IMR-90 (cell line): Measurements from ENCODE around the gene ABR. TPM values are rescaled to one million over a fixed set of nuclear protein-coding genes. Genes with fewer than 3 reads are reported as not detected.

Experiments used
- ATAC-seq: fragments of 200-7000 bp; cut with Tn5 transposase; 2 replicates; pipeline ENCODE4 v1.9.1; 2020; ENCODE audit warnings: low read depth, mild to moderate bottlenecking, moderate library complexity
- BruUV-seq: library from RNA; stranded (reverse); fragments of 400-500 nt; replicated peaks from 2 replicates; lab custom pipeline; 2021; lab: Mats Ljungman, UMichigan
- CTCF ChIA-PET: fragments of 300-600 bp; formaldehyde crosslinking; extraction: SDS; loops from one replicate; lab custom pipeline; 2021; ENCODE audit warnings: antibody characterized with exemption; lab: Yijun Ruan, JAX
- POLR2A ChIA-PET: fragments of 300-600 bp; sonication (Branson Sonifier 250); formaldehyde crosslinking; loops from one replicate; lab custom pipeline; 2022; ENCODE audit warnings: antibody characterized with exemption; ENCODE audit not compliant: unreplicated experiment; lab: Charles Lee
- DNase-seq: peaks from one replicate; pipeline ENCODE4 v3.0.0; 2013
- H2AFZ ChIP-seq: replicated peaks from 2 replicates; pipeline ENCODE3; 2013; ENCODE audit warnings: low read length, mild to moderate bottlenecking; ENCODE audit not compliant: poor library complexity
- H2AK5ac ChIP-seq: 2 replicates; pipeline ENCODE4 v1.6.1; 2013; ENCODE audit warnings: low read depth, low read length, inconsistent platforms
- H2AK9ac ChIP-seq: replicated peaks from 2 replicates; pipeline ENCODE3; 2013; ENCODE audit warnings: mild to moderate bottlenecking, low read depth, low read length, moderate library complexity; ENCODE audit not compliant: poor library complexity
- H2BK120ac ChIP-seq: 2 replicates; pipeline ENCODE4 v1.6.1; 2013; ENCODE audit warnings: low read depth, low read length, inconsistent platforms
- H2BK15ac ChIP-seq: 3 replicates; pipeline ENCODE4 v1.6.1; 2013; ENCODE audit warnings: low read depth, low read length, inconsistent platforms
- H2BK20ac ChIP-seq: 2 replicates; pipeline ENCODE4 v1.6.1; 2013; ENCODE audit warnings: low read depth, mild to moderate bottlenecking, inconsistent platforms, low read length, moderate library complexity
- H2BK5ac ChIP-seq: 2 replicates; pipeline ENCODE4 v1.6.1; 2013; ENCODE audit warnings: mild to moderate bottlenecking, low read depth, low read length, inconsistent platforms; ENCODE audit not compliant: poor library complexity, severe bottlenecking
- H3K14ac ChIP-seq: replicated peaks from 2 replicates; pipeline ENCODE4 v1.6.1; 2013; ENCODE audit warnings: low read depth, low read length, inconsistent platforms
- H3K18ac ChIP-seq: 2 replicates; pipeline ENCODE4 v1.6.1; 2013; ENCODE audit warnings: low read depth, low read length, control low read depth
- H3K23ac ChIP-seq: 2 replicates; pipeline ENCODE4 v1.6.1; 2013; ENCODE audit warnings: low read depth, low read length, inconsistent platforms
- H3K27ac ChIP-seq: 2 replicates; pipeline ENCODE4 v1.5.1; 2013; ENCODE audit warnings: mild to moderate bottlenecking, control low read depth, low read length; ENCODE audit not compliant: insufficient read depth
- H3K27me3 ChIP-seq: 2 replicates; pipeline ENCODE4 v1.6.1; 2013; ENCODE audit warnings: low read length; ENCODE audit not compliant: control insufficient read depth, insufficient read depth
- H3K36me3 ChIP-seq: 2 replicates; pipeline ENCODE4 v1.6.1; 2013; ENCODE audit warnings: low read length, mixed read lengths; ENCODE audit not compliant: control insufficient read depth, insufficient read depth
- H3K4ac ChIP-seq: 2 replicates; pipeline ENCODE4 v1.6.1; 2013; ENCODE audit warnings: low read depth, low read length, inconsistent platforms
- H3K4me1 ChIP-seq: 2 replicates; pipeline ENCODE4 v1.6.1; 2013; ENCODE audit warnings: low read length, mixed read lengths; ENCODE audit not compliant: control insufficient read depth, insufficient read depth
- H3K4me2 ChIP-seq: 2 replicates; pipeline ENCODE4 v1.6.1; 2013; ENCODE audit warnings: low read depth, mild to moderate bottlenecking, control low read depth, low read length, moderate library complexity
- H3K4me3 ChIP-seq: 2 replicates; pipeline ENCODE4 v1.5.1; 2013; ENCODE audit warnings: low read depth, mild to moderate bottlenecking, control low read depth, low read length, moderate library complexity; ENCODE audit not compliant: insufficient read depth
- H3K56ac ChIP-seq: 2 replicates; pipeline ENCODE4 v1.6.1; 2013; ENCODE audit warnings: low read length, inconsistent platforms; ENCODE audit not compliant: insufficient read depth; ENCODE audit errors: extremely low read depth
- H3K79me1 ChIP-seq, 2 experiments: 2 replicates each; pipeline ENCODE4 v1.6.1; 2013; ENCODE audit warnings: low read length in 2 of 2, inconsistent platforms in 1 of 2, low read depth in 1 of 2
- H3K9ac ChIP-seq: 2 replicates; pipeline ENCODE4 v1.6.1; 2013; ENCODE audit warnings: low read depth, low read length, control low read depth
- H3K9me1 ChIP-seq: 2 replicates; pipeline ENCODE4 v1.6.1; 2013; ENCODE audit warnings: low read length, inconsistent platforms; ENCODE audit not compliant: insufficient read depth
- H3K9me3 ChIP-seq: 2 replicates; pipeline ENCODE4 v1.6.1; 2013; ENCODE audit warnings: low read length; ENCODE audit not compliant: control insufficient read depth, insufficient read depth
- H4K20me1 ChIP-seq: 2 replicates; pipeline ENCODE4 v1.6.1; 2013; ENCODE audit warnings: low read length, inconsistent platforms; ENCODE audit not compliant: insufficient read depth
- H4K5ac ChIP-seq: 2 replicates; pipeline ENCODE4 v1.6.1; 2013; ENCODE audit warnings: mild to moderate bottlenecking, low read depth, low read length, control low read depth
- H4K8ac ChIP-seq, 2 experiments: 2 replicates each; pipeline ENCODE4 v1.6.1; 2013; ENCODE audit warnings: low read depth in 2 of 2, low read length in 2 of 2, control low read depth in 1 of 2, inconsistent platforms in 1 of 2
- H4K91ac ChIP-seq: 2 replicates; pipeline ENCODE4 v1.6.1; 2013; ENCODE audit warnings: low read depth, low read length, inconsistent platforms; ENCODE audit not compliant: insufficient read depth
- BHLHE40 ChIP-seq: fragments of 150-350 bp; IDR thresholded peaks from 2 replicates; pipeline ENCODE4 v1.6.1; 2016; ENCODE audit warnings: mild to moderate bottlenecking, low read depth, low read length
- CEBPB ChIP-seq: IDR thresholded peaks from 2 replicates; pipeline ENCODE4 v1.6.1; 2012; ENCODE audit warnings: low read depth, low read length, improper control_type of control experiment
- CHD1 ChIP-seq: IDR thresholded peaks from 2 replicates; pipeline ENCODE4 v1.6.1; 2012; ENCODE audit warnings: low read depth, low read length, improper control_type of control experiment
- CTCF ChIP-seq: conservative IDR thresholded peaks from 2 replicates; pipeline ENCODE4 v1.5.1; 2012; ENCODE audit warnings: mild to moderate bottlenecking, low read depth, low read length, improper control_type of control experiment
- ELK1 ChIP-seq: fragments of 150-350 bp; IDR thresholded peaks from 2 replicates; pipeline ENCODE4 v1.6.1; 2016; ENCODE audit warnings: low read depth, mild to moderate bottlenecking, low read length, moderate library complexity, borderline replicate concordance
- FOS ChIP-seq: fragments of 150-350 bp; IDR thresholded peaks from 2 replicates; pipeline ENCODE4 v1.6.1; 2016; ENCODE audit warnings: low read depth, low read length
- MAFK ChIP-seq: IDR thresholded peaks from 2 replicates; pipeline ENCODE4 v1.6.1; 2012; ENCODE audit warnings: low read depth, low read length, improper control_type of control experiment
- MAZ ChIP-seq: IDR thresholded peaks from 2 replicates; pipeline ENCODE4 v1.6.1; 2012; ENCODE audit warnings: low read depth, mild to moderate bottlenecking, low read length, improper control_type of control experiment, moderate library complexity, borderline replicate concordance
- MXI1 ChIP-seq: IDR thresholded peaks from 2 replicates; pipeline ENCODE4 v1.6.1; 2012; ENCODE audit warnings: low read depth, mild to moderate bottlenecking, low read length, moderate library complexity, borderline replicate concordance
- NFE2L2 ChIP-seq: fragments of 150-350 bp; IDR thresholded peaks from 2 replicates; pipeline ENCODE4 v1.6.1; 2016; ENCODE audit warnings: low read depth, mild to moderate bottlenecking, low read length
- POLR2A ChIP-seq: IDR thresholded peaks from 2 replicates; pipeline ENCODE4 v1.6.1; 2012; ENCODE audit warnings: mild to moderate bottlenecking, low read depth, low read length
- RAD21 ChIP-seq: IDR thresholded peaks from 2 replicates; pipeline ENCODE4 v1.6.1; 2012; ENCODE audit warnings: low read length, improper control_type of control experiment
- RCOR1 ChIP-seq: IDR thresholded peaks from 2 replicates; pipeline ENCODE4 v1.6.1; 2012; ENCODE audit warnings: mild to moderate bottlenecking, low read length, improper control_type of control experiment; ENCODE audit not compliant: insufficient replicate concordance
- RFX5 ChIP-seq: IDR thresholded peaks from 2 replicates; pipeline ENCODE4 v1.8.0; 2012; ENCODE audit warnings: low read depth, mild to moderate bottlenecking, low read length, moderate library complexity
- SMC3 ChIP-seq: fragments of 150-350 bp; IDR thresholded peaks from 2 replicates; pipeline ENCODE4 v1.6.1; 2016; ENCODE audit warnings: low read depth, mild to moderate bottlenecking, antibody characterized with exemption, low read length, moderate library complexity
- USF2 ChIP-seq: fragments of 150-350 bp; IDR thresholded peaks from 2 replicates; pipeline ENCODE4 v1.6.1; 2017; ENCODE audit warnings: mild to moderate bottlenecking, antibody characterized with exemption, low read length, low read depth
- WGBS, 2 experiments: methylation state at CpG; one replicate each; pipeline versions ENCODE4 v1.1.5 to v1.1.7; 2013; ENCODE audit warnings: missing lambda C conversion rate in 2 of 2; ENCODE audit not compliant: insufficient read length in 1 of 2; ENCODE audit errors: extremely low coverage in 2 of 2; 5-methylcytosine and 5-hydroxymethylcytosine counted together
- dilution Hi-C: fragments of 300-500 bp; cut with HindIII; formaldehyde crosslinking; loops from one replicate; pipeline ENCODE4 v1.14.3; 2018; ENCODE audit warnings: low sequenced_read_pairs; ENCODE audit not compliant: unreplicated experiment
- in situ Hi-C: fragments of 300-500 bp; cut with MboI; formaldehyde crosslinking; loops from 3 replicates; pipeline ENCODE4 v1.14.3; 2019; ENCODE audit warnings: low sequenced_read_pairs, inconsistent platforms, mixed read lengths
- intact Hi-C: fragments of 100-400 bp; cut with micrococcal nuclease; formaldehyde crosslinking; loops from 2 replicates; pipeline ENCODE4 v1.10.0; 2022
- polyA plus RNA-seq, 3 experiments: library from polyadenylated mRNA; depleted of rRNA; stranded (reverse); fragments of >200 nt; gene quantifications; 2 replicates each; pipeline ENCODE4 v1.2.3, GENCODE V29; 2012; ENCODE audit warnings: low replicate concordance in 1 of 3
- total RNA-seq: library from RNA; depleted of rRNA; stranded (reverse); fragments of >200 nt; gene quantifications from 2 replicates; pipeline ENCODE4 v1.2.3, GENCODE V29; 2012

ABR gene
- total and polyA plus RNA-seq, 2 of the 4 experiments (the other 2 are of a cell fraction): 28.3 to 79.7 TPM

GRCh38 chr17:988561-988960 is 191.2 kb downstream of the ABR start:
- WGBS, 2 experiments: 69% methylated on average over 5 of the region's 11 CpGs; no CpG with 5 or more reads in 1 of the 2 experiments
- in situ Hi-C loops (no loop called here), intact Hi-C loops (no loop called here), dilution Hi-C loops (loop anchor here (25.0 kb wide), 1 partner anchor 201 kb away; the partner anchor contains the start of genes GLOD4 and MRM3)
- ChIA-PET POLR2A (no interaction called here), CTCF (no interaction called here)
- H3K9me3 ChIP-seq: no peaks in the 10 kb centered on the region
- no peak overlapping the region for H3K9ac ChIP-seq
- DNase-seq (no peak), ATAC-seq (no peak)
- H2AFZ ChIP-seq: no peak overlapping the region
- no peak overlapping the region for H3K4me3 ChIP-seq
- no peaks in the 10 kb centered on the region for H3K27me3 ChIP-seq
- no peak overlapping the region for H2BK15ac ChIP-seq
- H3K4me2 ChIP-seq: no peak overlapping the region
- H2BK5ac ChIP-seq: no peak overlapping the region
- no peak overlapping the region for H2AK5ac ChIP-seq
- H3K56ac ChIP-seq: no peak overlapping the region
- no peak overlapping the region for H3K4ac ChIP-seq
- no peak overlapping the region for H3K14ac ChIP-seq
- H4K91ac ChIP-seq: no peak overlapping the region
- H2BK20ac ChIP-seq: no peak overlapping the region
- TF ChIP-seq USF2 (no peak), RCOR1 (no peak), RFX5 (no peak), BHLHE40 (no peak), MXI1 (no peak), NFE2L2 (no peak), FOS (no peak), RAD21 (no peak), MAZ (no peak), POLR2A (no peak), CEBPB (no peak), SMC3 (no peak), CTCF (no peak), CHD1 (no peak), MAFK (no peak), ELK1 (no peak)
- H3K27ac ChIP-seq: no peak overlapping the region
- H4K20me1 ChIP-seq: no peaks in the 10 kb centered on the region
- H3K9me1 ChIP-seq: no peaks in the 10 kb centered on the region
- no peak overlapping the region for H2BK120ac ChIP-seq
- H3K36me3 ChIP-seq: no peaks in the 10 kb centered on the region
- BruUV-seq: no TSS peak
- no peaks in the 10 kb centered on the region for H3K4me1 ChIP-seq
- no peak overlapping the region for H4K8ac ChIP-seq
- H3K18ac ChIP-seq: no peak overlapping the region
- H4K5ac ChIP-seq: no peak overlapping the region
- no peak overlapping the region for H2AK9ac ChIP-seq
- H3K79me1 ChIP-seq: no peaks in the 10 kb centered on the region
- H3K23ac ChIP-seq: no peak overlapping the region
